Neural progenitor cell (in vitro differentiated cells): ENCODE results near the gene RFXAP. TPM values are rescaled to one million over a fixed set of nuclear protein-coding genes. Genes with fewer than 3 reads are reported as not detected.

Source experiments
- DNase-seq: peaks from one replicate; pipeline ENCODE4 v3.0.0-alpha.2; 2016; ENCODE audit warnings: low spot score
- H2AFZ ChIP-seq: fragments of 200-600 bp; sonication (generic); replicated peaks from 2 replicates; pipeline ENCODE4 v1.6.1; 2016; ENCODE audit warnings: antibody characterized with exemption
- H3F3A ChIP-seq: fragments of 200-600 bp; sonication (generic); 2 replicates; pipeline ENCODE4 v1.6.1; 2016; ENCODE audit warnings: antibody characterized with exemption, low read depth
- H3K27ac ChIP-seq: fragments of 200-600 bp; sonication (generic); 2 replicates; pipeline ENCODE4 v1.5.1; 2016; ENCODE audit warnings: mild to moderate bottlenecking
- H3K27me3 ChIP-seq: fragments of 200-600 bp; sonication (generic); 2 replicates; pipeline ENCODE4 v1.6.1; 2016; ENCODE audit warnings: mild to moderate bottlenecking, moderate library complexity
- H3K36me3 ChIP-seq: fragments of 200-600 bp; sonication (generic); 2 replicates; pipeline ENCODE4 v1.5.1; 2016
- H3K4me1 ChIP-seq: fragments of 200-600 bp; sonication (generic); 2 replicates; pipeline ENCODE4 v1.6.1; 2016; ENCODE audit warnings: mixed run types
- H3K4me2 ChIP-seq: fragments of 200-600 bp; sonication (generic); 2 replicates; pipeline ENCODE4 v1.6.1; 2016
- H3K4me3 ChIP-seq: fragments of 200-600 bp; sonication (generic); 2 replicates; pipeline ENCODE4 v1.5.1; 2016
- H3K79me2 ChIP-seq: fragments of 200-600 bp; sonication (generic); 2 replicates; pipeline ENCODE4 v1.6.1; 2016; ENCODE audit warnings: low read depth
- H3K9ac ChIP-seq: fragments of 200-600 bp; sonication (generic); 2 replicates; pipeline ENCODE4 v1.6.1; 2016
- H3K9me3 ChIP-seq: fragments of 200-600 bp; sonication (generic); 2 replicates; pipeline ENCODE4 v1.5.1; 2016; ENCODE audit warnings: low read depth
- H4K20me1 ChIP-seq: fragments of 200-600 bp; sonication (generic); 2 replicates; pipeline ENCODE4 v1.6.1; 2016; ENCODE audit warnings: low read depth
- H3K27ac Mint-ChIP-seq: 3 replicates; pipeline ENCODE4 v1.8.0; 2021; ENCODE audit warnings: mixed read lengths
- H3K27me3 Mint-ChIP-seq: 2 replicates; pipeline ENCODE4 v1.8.0; 2022; ENCODE audit warnings: low read depth, mild to moderate bottlenecking, inconsistent platforms, moderate library complexity, mixed read lengths; ENCODE audit not compliant: insufficient read depth
- H3K36me3 Mint-ChIP-seq: 3 replicates; pipeline ENCODE4 v1.8.0; 2021; ENCODE audit warnings: mixed read lengths
- H3K4me1 Mint-ChIP-seq: 3 replicates; pipeline ENCODE4 v1.8.0; 2021; ENCODE audit warnings: mixed read lengths
- H3K4me3 Mint-ChIP-seq: 3 replicates; pipeline ENCODE4 v1.8.0; 2021; ENCODE audit warnings: mild to moderate bottlenecking, moderate library complexity, mixed read lengths
- H3K9me3 Mint-ChIP-seq: 3 replicates; pipeline ENCODE4 v1.8.0; 2020; ENCODE audit warnings: mixed read lengths
- EZH2 ChIP-seq: fragments of 200-600 bp; sonication (generic); IDR thresholded peaks from 2 replicates; pipeline ENCODE4 v1.6.1; 2017; ENCODE audit warnings: antibody characterized with exemption, mild to moderate bottlenecking, moderate library complexity
- EZH2phosphoT487 ChIP-seq: fragments of 200-600 bp; sonication (generic); IDR thresholded peaks from 2 replicates; pipeline ENCODE4 v1.6.1; 2017; ENCODE audit warnings: antibody characterized with exemption
- total RNA-seq: library from RNA; depleted of rRNA; stranded (reverse); fragments of >200 nt; gene quantifications from 2 replicates; pipeline ENCODE4 v1.2.3, GENCODE V29; 2015; ENCODE audit warnings: low replicate concordance
- TF ChIP-seq, protein P1 (sequence below): fragments of 200-600 bp; sonication (generic); IDR thresholded peaks from 2 replicates; pipeline ENCODE4 v1.5.1; 2017; ENCODE audit warnings: antibody characterized with exemption, mild to moderate bottlenecking

Gene RFXAP
- total RNA-seq, 1 donor from 2014 or later: 10.4 TPM

DNA sequence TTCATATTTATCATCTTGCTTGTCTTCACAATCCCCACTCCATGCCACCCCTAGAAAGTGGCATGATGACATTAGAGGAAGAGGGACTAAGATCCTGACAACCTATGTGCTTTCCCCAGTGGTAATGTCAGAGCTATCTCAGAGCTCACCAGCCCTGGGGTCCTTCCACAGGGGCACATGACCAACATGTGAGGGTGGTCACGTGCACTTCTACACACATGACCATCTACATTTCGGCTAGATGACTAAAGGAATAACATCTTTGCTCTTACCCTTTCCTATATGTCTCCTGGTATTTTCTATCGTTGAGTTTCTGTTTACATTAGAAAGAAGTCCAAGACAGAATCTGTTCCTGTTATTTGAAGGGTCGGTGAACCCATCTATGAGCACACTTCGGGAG, 46.2 kb downstream of the RFXAP start:
- no peak overlapping the region for H3K4me3 ChIP-seq
- Mint-ChIP-seq H3K4me1 (no peaks in the 10 kb centered on the region), H3K27me3 (no peaks in the 10 kb centered on the region), H3K27ac (no peak overlapping the region), H3K36me3 (peaks cover 5% of the 10 kb centered on the region), H3K4me3 (no peak overlapping the region), H3K9me3 (no peaks in the 10 kb centered on the region)
- no peak for DNase-seq
- no peaks in the 10 kb centered on the region for H4K20me1 ChIP-seq
- no peaks in the 10 kb centered on the region for H3K4me1 ChIP-seq
- no peak overlapping the region for H3K4me2 ChIP-seq
- no peaks in the 10 kb centered on the region for H3F3A ChIP-seq
- H2AFZ ChIP-seq: no peak overlapping the region
- H3K9ac ChIP-seq: no peak overlapping the region
- H3K79me2 ChIP-seq: no peaks in the 10 kb centered on the region
- H3K9me3 ChIP-seq: no peaks in the 10 kb centered on the region
- TF ChIP-seq EZH2 (no peak), EZH2phosphoT487 (no peak)
- TF ChIP-seq, protein P1, sequence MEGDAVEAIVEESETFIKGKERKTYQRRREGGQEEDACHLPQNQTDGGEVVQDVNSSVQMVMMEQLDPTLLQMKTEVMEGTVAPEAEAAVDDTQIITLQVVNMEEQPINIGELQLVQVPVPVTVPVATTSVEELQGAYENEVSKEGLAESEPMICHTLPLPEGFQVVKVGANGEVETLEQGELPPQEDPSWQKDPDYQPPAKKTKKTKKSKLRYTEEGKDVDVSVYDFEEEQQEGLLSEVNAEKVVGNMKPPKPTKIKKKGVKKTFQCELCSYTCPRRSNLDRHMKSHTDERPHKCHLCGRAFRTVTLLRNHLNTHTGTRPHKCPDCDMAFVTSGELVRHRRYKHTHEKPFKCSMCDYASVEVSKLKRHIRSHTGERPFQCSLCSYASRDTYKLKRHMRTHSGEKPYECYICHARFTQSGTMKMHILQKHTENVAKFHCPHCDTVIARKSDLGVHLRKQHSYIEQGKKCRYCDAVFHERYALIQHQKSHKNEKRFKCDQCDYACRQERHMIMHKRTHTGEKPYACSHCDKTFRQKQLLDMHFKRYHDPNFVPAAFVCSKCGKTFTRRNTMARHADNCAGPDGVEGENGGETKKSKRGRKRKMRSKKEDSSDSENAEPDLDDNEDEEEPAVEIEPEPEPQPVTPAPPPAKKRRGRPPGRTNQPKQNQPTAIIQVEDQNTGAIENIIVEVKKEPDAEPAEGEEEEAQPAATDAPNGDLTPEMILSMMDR: no peak
- H3K36me3 ChIP-seq: no peaks in the 10 kb centered on the region
- H3K27ac ChIP-seq: no peak overlapping the region
- no peaks in the 10 kb centered on the region for H3K27me3 ChIP-seq

DNA sequence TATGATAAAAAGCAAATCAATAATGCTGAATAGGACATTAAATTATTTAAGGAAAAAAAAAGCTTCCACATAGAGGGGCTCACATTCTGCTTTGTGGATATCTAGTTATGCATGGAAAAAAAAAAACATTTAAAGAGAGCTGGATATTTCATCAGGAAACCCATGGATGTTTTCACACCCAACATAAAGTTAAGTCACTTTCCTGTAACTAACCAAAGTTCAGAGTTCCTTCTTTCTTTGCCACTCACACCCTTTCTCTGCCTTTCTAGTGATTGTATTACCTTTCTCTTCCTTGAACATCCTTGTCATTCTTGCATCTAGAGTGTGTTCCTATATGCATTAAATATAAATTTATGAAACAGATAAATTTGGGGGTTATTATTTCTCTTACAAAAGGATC, 47.2 kb downstream of the RFXAP start:
- H3K36me3 Mint-ChIP-seq: peaks cover 7% of the 10 kb centered on the region
- Histone ChIP-seq H3K4me3 (no peak overlapping the region), H3F3A (no peaks in the 10 kb centered on the region), H3K9ac (no peak overlapping the region), H3K4me2 (no peak overlapping the region), H2AFZ (no peak overlapping the region), H3K79me2 (no peaks in the 10 kb centered on the region), H3K27me3 (no peaks in the 10 kb centered on the region), H3K9me3 (no peaks in the 10 kb centered on the region), H4K20me1 (no peaks in the 10 kb centered on the region), H3K36me3 (no peaks in the 10 kb centered on the region), H3K27ac (no peak overlapping the region), H3K4me1 (no peaks in the 10 kb centered on the region)
- no peaks in the 10 kb centered on the region for H3K27me3 Mint-ChIP-seq
- no peak overlapping the region for H3K27ac Mint-ChIP-seq
- no peak for DNase-seq
- TF ChIP-seq, protein P1: no peak
- no peak for TF ChIP-seq EZH2phosphoT487
- H3K4me1 Mint-ChIP-seq: no peaks in the 10 kb centered on the region
- no peak overlapping the region for H3K4me3 Mint-ChIP-seq
- no peaks in the 10 kb centered on the region for H3K9me3 Mint-ChIP-seq

DNA sequence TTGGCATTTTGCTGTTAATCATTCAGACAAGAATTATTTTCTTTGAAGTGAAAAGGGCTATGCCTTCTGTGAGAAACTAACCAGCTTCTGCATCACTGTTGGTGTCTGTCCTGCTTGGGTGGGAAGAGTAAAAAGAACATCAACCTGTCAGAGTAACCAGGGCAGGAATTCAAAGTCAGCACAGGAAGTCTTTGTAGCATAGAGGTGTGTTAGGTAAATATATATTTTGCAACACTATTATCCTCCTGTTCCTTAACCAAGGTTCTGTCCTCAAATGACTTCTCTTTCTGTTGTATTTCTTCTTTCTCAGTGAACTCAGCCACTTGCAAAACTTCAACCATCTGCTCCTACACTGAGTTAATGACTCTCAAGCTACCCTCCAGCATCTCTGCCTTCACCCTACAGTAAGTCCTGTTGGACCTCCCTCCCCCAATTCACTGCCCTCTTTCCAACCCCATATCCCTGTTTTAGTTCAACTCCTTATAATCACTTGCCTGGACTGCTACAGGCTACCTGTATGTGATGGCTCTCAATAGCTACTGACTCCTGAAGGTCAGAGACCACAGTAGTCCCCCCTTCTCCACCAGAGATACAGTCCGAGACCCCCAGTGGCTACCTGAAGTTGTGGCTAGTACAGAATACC, 51.1 kb downstream of the RFXAP start:
- Mint-ChIP-seq H3K9me3 (no peaks in the 10 kb centered on the region), H3K4me3 (no peak overlapping the region), H3K36me3 (peaks cover 9% of the 10 kb centered on the region), H3K27me3 (no peaks in the 10 kb centered on the region), H3K4me1 (no peaks in the 10 kb centered on the region), H3K27ac (no peak overlapping the region)
- H3K4me3 ChIP-seq: no peak overlapping the region
- no peaks in the 10 kb centered on the region for H3K27me3 ChIP-seq
- no peak overlapping the region for H3K4me2 ChIP-seq
- TF ChIP-seq EZH2 (no peak), EZH2phosphoT487 (no peak)
- TF ChIP-seq, protein P1: no peak
- H2AFZ ChIP-seq: no peak overlapping the region
- no peaks in the 10 kb centered on the region for H4K20me1 ChIP-seq
- no peak overlapping the region for H3K9ac ChIP-seq
- no peaks in the 10 kb centered on the region for H3F3A ChIP-seq
- H3K36me3 ChIP-seq: no peaks in the 10 kb centered on the region
- H3K79me2 ChIP-seq: no peaks in the 10 kb centered on the region
- no peaks in the 10 kb centered on the region for H3K4me1 ChIP-seq
- no peak overlapping the region for H3K27ac ChIP-seq
- H3K9me3 ChIP-seq: no peaks in the 10 kb centered on the region
- DNase-seq: no peak
